HCT116 (cell line): ENCODE measurements around the gene MEP1A. TPM values are rescaled to one million over a fixed set of nuclear protein-coding genes. Genes with fewer than 3 reads are reported as not detected.

Experiments
- ATAC-seq: fragments of 200-7000 bp; cut with Tn5 transposase; 2 replicates; pipeline ENCODE4 v1.9.1; 2020; ENCODE audit warnings: mild to moderate bottlenecking, moderate library complexity
- BruUV-seq: library from RNA; stranded (reverse); fragments of 400-500 nt; replicated peaks from 2 replicates; lab custom pipeline; 2021; lab: Mats Ljungman, UMichigan
- CTCF ChIA-PET: fragments of 300-600 bp; sonication (Branson Sonifier 250); formaldehyde crosslinking; loops from one replicate; lab custom pipeline; 2021; ENCODE audit warnings: antibody characterized with exemption; lab: Charles Lee
- POLR2A ChIA-PET: fragments of 300-600, 350-600 bp; sonication (Branson Sonifier 250); formaldehyde crosslinking; loops from one replicate; lab custom pipeline; 2021; ENCODE audit warnings: antibody characterized with exemption; lab: Charles Lee
- RAD21 ChIA-PET, 2 experiments: fragments of 300-600 bp; sonication (Branson Sonifier 250); formaldehyde crosslinking; loops; one replicate each; lab custom pipeline; 2023; ENCODE audit warnings: low total read pairs in 2 of 2; ENCODE audit not compliant: uncharacterized antibody in 2 of 2, unreplicated experiment in 2 of 2, low non-redundant PET in 1 of 2; lab: Charles Lee
- DNase-seq: peaks from one replicate; pipeline ENCODE4 v3.0.0-alpha.2; 2010; ENCODE audit warnings: low read depth, low spot score
- H2AFZ ChIP-seq: fragments of 200-600 bp; shearing (Covaris generic), sonication (generic); 2 replicates; pipeline ENCODE4 v1.6.1; 2017; ENCODE audit warnings: low read depth, mixed run types, mixed read lengths, antibody characterized with exemption, low read length; ENCODE audit not compliant: poor library complexity, severe bottlenecking
- H3K27ac ChIP-seq: 2 replicates; pipeline ENCODE4 v1.5.1; 2012; ENCODE audit warnings: low read depth, low read length
- H3K27me3 ChIP-seq: fragments of 200-600 bp; sonication (generic); 2 replicates; pipeline ENCODE4 v1.6.1; 2016; ENCODE audit warnings: mixed run types, low read length, mixed read lengths; ENCODE audit not compliant: insufficient read depth
- H3K36me3 ChIP-seq, 2 experiments: fragments of 200-500 bp in 1 of 2; fragments of 200-600 bp in 1 of 2; sonication (Bioruptor generic) in 1 of 2; sonication (generic) in 1 of 2; 2 replicates each; pipeline versions ENCODE4 v1.5.1 to v1.6.1; 2014 to 2016; ENCODE audit warnings: low read length in 2 of 2, inconsistent platforms in 1 of 2, mixed read lengths in 1 of 2, mixed run types in 1 of 2; ENCODE audit not compliant: insufficient read depth in 2 of 2, control insufficient read depth in 1 of 2
- H3K4me1 ChIP-seq, 2 experiments: fragments of 200-600 bp in 1 of 2; sonication (generic) in 1 of 2; 2 replicates each; pipeline versions ENCODE4 v1.5.1 to v1.6.1; 2012 to 2017; ENCODE audit warnings: low read length in 2 of 2, inconsistent platforms in 1 of 2, mild to moderate bottlenecking in 1 of 2, mixed read lengths in 1 of 2, mixed run types in 1 of 2, moderate library complexity in 1 of 2; ENCODE audit not compliant: insufficient read depth in 2 of 2, control insufficient read depth in 1 of 2
- H3K4me2 ChIP-seq: fragments of 200-600 bp; sonication (generic); 2 replicates; pipeline ENCODE4 v1.6.1; 2017; ENCODE audit warnings: mixed run types, low read length, mixed read lengths
- H3K4me3 ChIP-seq, 2 experiments: fragments of 200-600 bp in 1 of 2; sonication (generic) in 1 of 2; replicated peaks in 1 of 2; 2 replicates each; pipeline ENCODE4 v1.5.1; 2011 to 2016; ENCODE audit warnings: low read length in 2 of 2, control low read depth in 1 of 2, low read depth in 1 of 2, mild to moderate bottlenecking in 1 of 2, mixed read lengths in 1 of 2, mixed run types in 1 of 2
- H3K79me2 ChIP-seq: fragments of 200-600 bp; sonication (generic); 2 replicates; pipeline ENCODE4 v1.6.1; 2017; ENCODE audit warnings: mild to moderate bottlenecking, mixed run types, low read length, moderate library complexity, mixed read lengths; ENCODE audit not compliant: insufficient read depth
- H3K9ac ChIP-seq: fragments of 200-600 bp; sonication (generic); 2 replicates; pipeline ENCODE4 v1.6.1; 2016; ENCODE audit warnings: low read length, mixed read lengths
- H3K9me2 ChIP-seq: fragments of 200-600 bp; sonication (generic), shearing (Covaris generic); 2 replicates; pipeline ENCODE4 v1.6.1; 2017; ENCODE audit warnings: mixed run types, mild to moderate bottlenecking, moderate library complexity; ENCODE audit not compliant: insufficient read depth
- H3K9me3 ChIP-seq, 2 experiments: fragments of 200-500 bp in 1 of 2; fragments of 200-600 bp in 1 of 2; sonication (Bioruptor generic) in 1 of 2; sonication (generic) in 1 of 2; 2 replicates each; pipeline ENCODE4 v1.6.1; 2014 to 2017; ENCODE audit warnings: low read length in 2 of 2, mixed read lengths in 2 of 2, inconsistent platforms in 1 of 2, low read depth in 1 of 2, mild to moderate bottlenecking in 1 of 2, mixed run types in 1 of 2, moderate library complexity in 1 of 2; ENCODE audit not compliant: control insufficient read depth in 1 of 2, insufficient read depth in 1 of 2
- H4K20me1 ChIP-seq: fragments of 200-600 bp; sonication (generic), shearing (Covaris generic); 2 replicates; pipeline ENCODE4 v1.6.1; 2017; ENCODE audit warnings: mixed run types, mild to moderate bottlenecking, moderate library complexity; ENCODE audit not compliant: insufficient read depth
- CBX3 ChIP-seq: IDR thresholded peaks from 2 replicates; pipeline ENCODE4 v1.6.1; 2012; ENCODE audit warnings: low read depth
- CEBPB ChIP-seq: IDR thresholded peaks from 2 replicates; pipeline ENCODE4 v1.6.1; 2012; ENCODE audit warnings: low read depth
- EGR1 ChIP-seq: IDR thresholded peaks from 2 replicates; pipeline ENCODE4 v1.6.1; 2012; ENCODE audit warnings: low read depth
- EZH2 ChIP-seq: fragments of 200-600 bp; sonication (generic); IDR thresholded peaks from 2 replicates; pipeline ENCODE4 v1.6.1; 2017; ENCODE audit warnings: antibody characterized with exemption, mixed run types
- FOSL1 ChIP-seq: IDR thresholded peaks from 2 replicates; pipeline ENCODE4 v1.6.1; 2012; ENCODE audit warnings: low read depth
- JUND ChIP-seq: IDR thresholded peaks from 2 replicates; pipeline ENCODE4 v1.6.1; 2012
- POLR2A ChIP-seq: IDR thresholded peaks from 2 replicates; pipeline ENCODE4 v1.7.0; 2011; ENCODE audit warnings: borderline replicate concordance; ENCODE audit not compliant: insufficient read depth, insufficient read length; ENCODE audit errors: extremely low read depth
- POLR2AphosphoS5 ChIP-seq: IDR thresholded peaks from 2 replicates; pipeline ENCODE4 v1.6.1; 2011; ENCODE audit warnings: mild to moderate bottlenecking, low read depth, low read length, moderate library complexity
- SIN3A ChIP-seq: IDR thresholded peaks from 2 replicates; pipeline ENCODE4 v1.6.1; 2012; ENCODE audit warnings: low read depth
- SP1 ChIP-seq: IDR thresholded peaks from 2 replicates; pipeline ENCODE4 v1.6.1; 2012; ENCODE audit warnings: low read depth
- SRF ChIP-seq: IDR thresholded peaks from 2 replicates; pipeline ENCODE4 v1.6.1; 2012; ENCODE audit warnings: low read depth
- ZFX ChIP-seq: fragments of 450-650 bp; IDR thresholded peaks from 2 replicates; pipeline ENCODE4 v1.6.1; 2017
- ZNF274 ChIP-seq: fragments of 200-500 bp; sonication (Bioruptor generic); IDR thresholded peaks from 2 replicates; pipeline ENCODE4 v1.6.1; 2014; ENCODE audit warnings: mild to moderate bottlenecking, low read depth, low read length, inconsistent platforms
- intact Hi-C: fragments of 100-400 bp; cut with micrococcal nuclease; formaldehyde crosslinking; loops from 2 replicates; pipeline ENCODE4 v1.10.0; 2022
- total RNA-seq: library from RNA; stranded (reverse); gene quantifications from one replicate; pipeline ENCODE4 v1.2.1, GENCODE V29; 2021; ENCODE audit not compliant: unreplicated experiment
- TF ChIP-seq, protein P1 (sequence below), 3 experiments: fragments of 200-600 bp in 1 of 3; sonication (generic) in 1 of 3; IDR thresholded peaks in 2 of 3; conservative IDR thresholded peaks in 1 of 3; 2 replicates each; pipeline ENCODE4 v1.5.1; 2012 to 2017; ENCODE audit warnings: low read depth in 2 of 3, low read length in 2 of 3, antibody characterized with exemption in 1 of 3, borderline replicate concordance in 1 of 3, control low read depth in 1 of 3, mild to moderate bottlenecking in 1 of 3, mixed read lengths in 1 of 3, mixed run types in 1 of 3, moderate library complexity in 1 of 3; ENCODE audit not compliant: insufficient read depth in 1 of 3
- TF ChIP-seq, protein P2 (sequence below): IDR thresholded peaks from 2 replicates; pipeline ENCODE4 v1.6.1; 2011; ENCODE audit warnings: mild to moderate bottlenecking, low read length, moderate library complexity; ENCODE audit not compliant: insufficient replicate concordance; ENCODE audit errors: extremely low read depth
- TF ChIP-seq, protein P3 (sequence below): IDR thresholded peaks from 2 replicates; pipeline ENCODE4 v1.6.1; 2012
- TF ChIP-seq, protein P4 (sequence below): IDR thresholded peaks from 2 replicates; pipeline ENCODE4 v1.6.1; 2012; ENCODE audit warnings: low read depth
- TF ChIP-seq, protein P5 (sequence below): IDR thresholded peaks from 2 replicates; pipeline ENCODE4 v1.6.1; 2012

Gene MEP1A
- total RNA-seq, 1 experiment from 2014 or later, result not detected

DNA sequence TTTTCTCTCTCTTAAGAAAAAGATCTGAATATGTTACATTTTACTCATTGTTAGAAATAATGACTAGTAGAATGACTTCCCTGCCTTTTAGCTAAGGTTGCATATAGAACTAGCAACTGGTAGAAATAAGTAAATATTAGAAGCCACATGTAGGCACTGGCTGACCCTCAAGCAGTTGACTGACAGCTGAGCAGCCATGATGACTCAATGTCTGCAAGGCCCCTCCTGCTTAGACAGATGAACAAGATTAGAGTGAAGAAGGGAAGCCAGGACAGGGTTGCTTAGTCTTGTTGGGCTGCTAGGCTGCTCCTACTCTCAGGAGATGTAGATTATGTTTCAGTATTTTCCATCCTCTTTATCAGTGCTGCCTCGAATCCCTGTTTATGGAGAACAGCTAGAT is 6.5 kb downstream of the MEP1A start:
- intact Hi-C loops, result no loop called here
- CTCF ChIA-PET, result no interaction called here
- BruUV-seq, result no TSS peak
- no peak overlapping the region for H3K4me2 ChIP-seq
- peak overlapping the region; percentile 4 for H2AFZ ChIP-seq
- H3K9ac ChIP-seq, result no peak overlapping the region
- POLR2A ChIA-PET, result no interaction called here
- no peak overlapping the region for H3K27ac ChIP-seq
- no peaks in the 10 kb centered on the region for H3K27me3 ChIP-seq
- no peaks in the 10 kb centered on the region for H3K9me3 ChIP-seq
- TF ChIP-seq FOSL1 (no peak), CBX3 (no peak), POLR2AphosphoS5 (no peak), CEBPB (no peak), ZFX (no peak), SP1 (no peak), EGR1 (no peak), SIN3A (no peak), SRF (no peak), ZNF274 (no peak), JUND (no peak), POLR2A (no peak), EZH2 (no peak)
- TF ChIP-seq, protein P1, sequence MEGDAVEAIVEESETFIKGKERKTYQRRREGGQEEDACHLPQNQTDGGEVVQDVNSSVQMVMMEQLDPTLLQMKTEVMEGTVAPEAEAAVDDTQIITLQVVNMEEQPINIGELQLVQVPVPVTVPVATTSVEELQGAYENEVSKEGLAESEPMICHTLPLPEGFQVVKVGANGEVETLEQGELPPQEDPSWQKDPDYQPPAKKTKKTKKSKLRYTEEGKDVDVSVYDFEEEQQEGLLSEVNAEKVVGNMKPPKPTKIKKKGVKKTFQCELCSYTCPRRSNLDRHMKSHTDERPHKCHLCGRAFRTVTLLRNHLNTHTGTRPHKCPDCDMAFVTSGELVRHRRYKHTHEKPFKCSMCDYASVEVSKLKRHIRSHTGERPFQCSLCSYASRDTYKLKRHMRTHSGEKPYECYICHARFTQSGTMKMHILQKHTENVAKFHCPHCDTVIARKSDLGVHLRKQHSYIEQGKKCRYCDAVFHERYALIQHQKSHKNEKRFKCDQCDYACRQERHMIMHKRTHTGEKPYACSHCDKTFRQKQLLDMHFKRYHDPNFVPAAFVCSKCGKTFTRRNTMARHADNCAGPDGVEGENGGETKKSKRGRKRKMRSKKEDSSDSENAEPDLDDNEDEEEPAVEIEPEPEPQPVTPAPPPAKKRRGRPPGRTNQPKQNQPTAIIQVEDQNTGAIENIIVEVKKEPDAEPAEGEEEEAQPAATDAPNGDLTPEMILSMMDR (IDR thresholded peaks at IDR 0.05 in 2 of 3, conservative IDR thresholded peaks at IDR 0.05 in 1 of 3; ENCODE audit: borderline replicate concordance in 1 of 3, insufficient read depth in 1 of 3, low read depth in 2 of 3, low read length in 2 of 3), result no peak
- TF ChIP-seq, protein P2, sequence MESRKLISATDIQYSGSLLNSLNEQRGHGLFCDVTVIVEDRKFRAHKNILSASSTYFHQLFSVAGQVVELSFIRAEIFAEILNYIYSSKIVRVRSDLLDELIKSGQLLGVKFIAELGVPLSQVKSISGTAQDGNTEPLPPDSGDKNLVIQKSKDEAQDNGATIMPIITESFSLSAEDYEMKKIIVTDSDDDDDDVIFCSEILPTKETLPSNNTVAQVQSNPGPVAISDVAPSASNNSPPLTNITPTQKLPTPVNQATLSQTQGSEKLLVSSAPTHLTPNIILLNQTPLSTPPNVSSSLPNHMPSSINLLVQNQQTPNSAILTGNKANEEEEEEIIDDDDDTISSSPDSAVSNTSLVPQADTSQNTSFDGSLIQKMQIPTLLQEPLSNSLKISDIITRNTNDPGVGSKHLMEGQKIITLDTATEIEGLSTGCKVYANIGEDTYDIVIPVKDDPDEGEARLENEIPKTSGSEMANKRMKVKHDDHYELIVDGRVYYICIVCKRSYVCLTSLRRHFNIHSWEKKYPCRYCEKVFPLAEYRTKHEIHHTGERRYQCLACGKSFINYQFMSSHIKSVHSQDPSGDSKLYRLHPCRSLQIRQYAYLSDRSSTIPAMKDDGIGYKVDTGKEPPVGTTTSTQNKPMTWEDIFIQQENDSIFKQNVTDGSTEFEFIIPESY, result no peak
- TF ChIP-seq, protein P3, sequence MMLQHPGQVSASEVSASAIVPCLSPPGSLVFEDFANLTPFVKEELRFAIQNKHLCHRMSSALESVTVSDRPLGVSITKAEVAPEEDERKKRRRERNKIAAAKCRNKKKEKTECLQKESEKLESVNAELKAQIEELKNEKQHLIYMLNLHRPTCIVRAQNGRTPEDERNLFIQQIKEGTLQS, result no peak
- TF ChIP-seq, protein P4, sequence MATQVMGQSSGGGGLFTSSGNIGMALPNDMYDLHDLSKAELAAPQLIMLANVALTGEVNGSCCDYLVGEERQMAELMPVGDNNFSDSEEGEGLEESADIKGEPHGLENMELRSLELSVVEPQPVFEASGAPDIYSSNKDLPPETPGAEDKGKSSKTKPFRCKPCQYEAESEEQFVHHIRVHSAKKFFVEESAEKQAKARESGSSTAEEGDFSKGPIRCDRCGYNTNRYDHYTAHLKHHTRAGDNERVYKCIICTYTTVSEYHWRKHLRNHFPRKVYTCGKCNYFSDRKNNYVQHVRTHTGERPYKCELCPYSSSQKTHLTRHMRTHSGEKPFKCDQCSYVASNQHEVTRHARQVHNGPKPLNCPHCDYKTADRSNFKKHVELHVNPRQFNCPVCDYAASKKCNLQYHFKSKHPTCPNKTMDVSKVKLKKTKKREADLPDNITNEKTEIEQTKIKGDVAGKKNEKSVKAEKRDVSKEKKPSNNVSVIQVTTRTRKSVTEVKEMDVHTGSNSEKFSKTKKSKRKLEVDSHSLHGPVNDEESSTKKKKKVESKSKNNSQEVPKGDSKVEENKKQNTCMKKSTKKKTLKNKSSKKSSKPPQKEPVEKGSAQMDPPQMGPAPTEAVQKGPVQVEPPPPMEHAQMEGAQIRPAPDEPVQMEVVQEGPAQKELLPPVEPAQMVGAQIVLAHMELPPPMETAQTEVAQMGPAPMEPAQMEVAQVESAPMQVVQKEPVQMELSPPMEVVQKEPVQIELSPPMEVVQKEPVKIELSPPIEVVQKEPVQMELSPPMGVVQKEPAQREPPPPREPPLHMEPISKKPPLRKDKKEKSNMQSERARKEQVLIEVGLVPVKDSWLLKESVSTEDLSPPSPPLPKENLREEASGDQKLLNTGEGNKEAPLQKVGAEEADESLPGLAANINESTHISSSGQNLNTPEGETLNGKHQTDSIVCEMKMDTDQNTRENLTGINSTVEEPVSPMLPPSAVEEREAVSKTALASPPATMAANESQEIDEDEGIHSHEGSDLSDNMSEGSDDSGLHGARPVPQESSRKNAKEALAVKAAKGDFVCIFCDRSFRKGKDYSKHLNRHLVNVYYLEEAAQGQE, result no peak
- TF ChIP-seq, protein P5, sequence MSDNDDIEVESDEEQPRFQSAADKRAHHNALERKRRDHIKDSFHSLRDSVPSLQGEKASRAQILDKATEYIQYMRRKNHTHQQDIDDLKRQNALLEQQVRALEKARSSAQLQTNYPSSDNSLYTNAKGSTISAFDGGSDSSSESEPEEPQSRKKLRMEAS, result no peak
- H3K79me2 ChIP-seq, result no peaks in the 10 kb centered on the region
- DNase-seq, result no peak
- RAD21 ChIA-PET, result no interaction called here
- no peaks in the 10 kb centered on the region for H4K20me1 ChIP-seq
- H3K9me2 ChIP-seq, result no peaks in the 10 kb centered on the region
- no peak for ATAC-seq
- peaks cover 0 to 4% of the 10 kb centered on the region in 2 experiments; a peak in 1 of 4 replicates for H3K4me1 ChIP-seq
- no peaks in the 10 kb centered on the region for H3K36me3 ChIP-seq
- H3K4me3 ChIP-seq, result no peak overlapping the region
